ENCODE data around the gene RNASET2.

Gene RNASET2

GRCh38 chr6:166970091-166970490, 13.7 kb upstream of the RNASET2 start:
- no peak for DNase-seq (ENCODE audit: insufficient read length, low spot score)
- no peak for TF ChIP-seq CTCF (IDR thresholded peaks at IDR 0.05; ENCODE audit: insufficient read depth, missing control alignments)
- FAIRE-seq = no peak

- no peak for DNase-seq (ENCODE audit: insufficient read length, low spot score)
- no peak for TF ChIP-seq CTCF (IDR thresholded peaks at IDR 0.05; ENCODE audit: insufficient read depth, missing control alignments)
- no peak for FAIRE-seq
Measured at GRCh38 chr6:166969390-166970002, 13.1 kb upstream of the RNASET2 start.

- FAIRE-seq = no peak
- TF ChIP-seq CTCF (IDR thresholded peaks at IDR 0.05; ENCODE audit: insufficient read depth, missing control alignments) = no peak
- DNase-seq (ENCODE audit: insufficient read length, low spot score) = no peak
Measured at GRCh38 chr6:166966268-166966667, 9.9 kb upstream of the RNASET2 start.

GRCh38 chr6:166960609-166960978, 4.2 kb upstream of the RNASET2 start:
- no peak for FAIRE-seq
- no peak for DNase-seq (ENCODE audit: insufficient read length, low spot score)
- no peak for TF ChIP-seq CTCF (IDR thresholded peaks at IDR 0.05; ENCODE audit: insufficient read depth, missing control alignments)

- FAIRE-seq (no peak), DNase-seq (ENCODE audit: insufficient read length, low spot score) (no peak)
- TF ChIP-seq CTCF (IDR thresholded peaks at IDR 0.05; ENCODE audit: insufficient read depth, missing control alignments) = no peak
Measured at GRCh38 chr6:166959911-166960608, 3.7 kb upstream of the RNASET2 start.

- DNase-seq (ENCODE audit: insufficient read length, low spot score) (no peak), FAIRE-seq (no peak)
- no peak for TF ChIP-seq CTCF (IDR thresholded peaks at IDR 0.05; ENCODE audit: insufficient read depth, missing control alignments)
Measured at GRCh38 chr6:166958926-166959861, 2.8 kb upstream of the RNASET2 start.
